Measurements from ENCODE around the gene PABPC1L. TPM values are rescaled to one million over a fixed set of nuclear protein-coding genes. Genes with fewer than 3 reads are reported as not detected.

The PABPC1L gene
- total RNA-seq, 2 donors from 2014 or later, result 58.2 to 113 TPM

DNA sequence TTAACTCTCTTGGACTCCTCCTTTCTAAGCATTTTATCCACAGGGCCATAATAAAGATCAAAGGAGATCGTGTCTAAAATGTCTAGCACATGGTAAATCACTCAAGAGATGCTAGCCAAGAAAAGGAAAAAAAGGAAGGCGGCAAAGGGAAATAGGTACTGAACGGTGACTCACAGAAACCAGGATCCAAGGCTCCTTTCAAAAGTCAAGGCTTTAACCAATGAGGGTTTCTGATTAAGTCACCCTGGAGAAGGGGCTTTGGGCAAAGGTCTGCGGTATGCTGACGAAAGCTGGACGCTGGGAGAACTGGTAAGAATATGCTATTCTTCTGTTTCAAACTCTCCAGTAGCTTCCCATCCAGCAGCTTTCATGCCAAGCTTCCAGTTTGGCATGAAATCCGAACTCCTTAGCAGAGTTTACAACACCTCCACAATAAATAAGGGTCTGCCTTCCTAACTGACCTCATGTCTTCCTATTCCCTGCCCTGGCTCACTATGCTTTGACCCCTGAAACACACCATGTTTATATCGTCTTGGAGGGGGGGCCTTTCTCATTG is 49.3 kb downstream of the PABPC1L start:
- H3K27me3 Mint-ChIP-seq, result no peaks in the 10 kb centered on the region
- no peak for ATAC-seq
- peak overlapping the region; percentile 92 for H3K4me3 Mint-ChIP-seq
- peaks cover 24% of the 10 kb centered on the region for H3K36me3 Mint-ChIP-seq
- peak overlapping the region; percentile 63 to 88 for H3K27ac Mint-ChIP-seq
- H3K9me3 Mint-ChIP-seq, result no peaks in the 10 kb centered on the region
- peaks cover 42 to 49% of the 10 kb centered on the region in 2 donors for H3K4me1 Mint-ChIP-seq (ENCODE audit: low read depth in 2 of 2)
- no peak for DNase-seq (ENCODE audit: low spot score)

DNA sequence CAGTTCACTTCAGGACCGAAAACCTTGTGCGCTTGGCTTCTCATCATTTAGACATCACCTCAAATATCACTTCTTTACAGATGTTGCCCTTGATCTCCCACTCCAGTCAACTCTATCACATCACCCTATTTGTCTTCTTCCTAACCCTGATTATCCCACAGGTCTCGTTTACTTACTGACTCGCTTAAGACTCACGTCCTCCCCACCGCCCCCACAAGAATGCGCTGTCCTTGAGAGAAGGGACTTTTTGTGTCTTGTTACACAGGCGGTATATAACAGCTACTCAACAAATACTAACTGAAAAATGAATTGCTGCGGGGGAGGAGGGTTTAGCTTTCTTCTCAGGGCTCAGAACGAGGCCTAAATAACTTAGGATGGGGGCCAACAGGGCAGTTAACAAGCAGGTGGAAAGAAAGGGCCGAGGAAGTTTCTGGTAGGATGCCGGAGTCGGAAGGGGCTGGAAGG is 49.8 kb downstream of the PABPC1L start:
- no peaks in the 10 kb centered on the region for H3K9me3 Mint-ChIP-seq
- peaks cover 42 to 49% of the 10 kb centered on the region in 2 donors for H3K4me1 Mint-ChIP-seq (ENCODE audit: low read depth in 2 of 2)
- H3K36me3 Mint-ChIP-seq, result peaks cover 20% of the 10 kb centered on the region
- no peaks in the 10 kb centered on the region for H3K27me3 Mint-ChIP-seq
- H3K4me3 Mint-ChIP-seq, result peak overlapping the region; percentile 92
- DNase-seq (ENCODE audit: low spot score) (peak; percentile 63), ATAC-seq (peak; percentile 63 to 64)
- peak overlapping the region; percentile 63 to 88 for H3K27ac Mint-ChIP-seq

DNA sequence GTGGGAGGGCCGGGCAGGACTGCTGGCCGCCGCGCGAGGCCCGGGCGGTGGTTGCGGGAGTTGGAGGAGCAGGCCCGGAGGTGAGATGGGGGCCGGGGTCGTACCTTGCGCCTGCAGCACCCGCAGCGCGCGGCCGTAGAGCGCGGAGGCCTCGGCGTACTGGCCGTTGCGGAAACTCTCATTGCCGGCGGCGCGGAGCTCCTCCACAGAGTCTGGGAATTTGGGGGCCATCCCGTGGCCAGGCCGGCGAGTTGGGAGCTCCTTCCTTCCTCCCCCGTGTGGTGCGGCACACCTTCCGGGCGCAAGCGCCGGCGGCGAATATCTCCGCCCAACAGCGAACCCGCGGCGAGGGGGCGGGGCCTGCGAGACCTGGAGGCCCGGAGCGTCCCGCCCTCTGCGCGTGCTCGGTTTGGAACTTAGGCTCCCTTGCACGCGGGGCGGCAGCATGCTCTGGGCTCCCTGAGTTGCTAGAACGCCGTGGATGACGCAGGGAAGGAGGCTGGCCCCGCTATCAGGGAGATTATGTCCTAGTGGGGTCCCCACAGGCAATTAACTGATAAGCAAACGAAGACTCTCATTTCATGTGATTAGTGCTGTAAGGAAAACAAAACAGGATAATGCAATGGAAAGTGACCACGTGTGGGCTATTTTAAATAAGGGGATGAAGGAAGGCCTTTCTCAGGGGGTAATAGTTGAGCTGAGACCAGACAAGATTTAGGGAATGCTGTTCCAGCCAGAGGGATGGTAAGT is 50.4 kb downstream of the PABPC1L start, which contains the start of gene TOMM34:
TOMM34 (minus strand) TSS at position 295 of the 750 bp plus-strand sequence; CDS start at position 231, 64 bp downstream.
- Mint-ChIP-seq H3K4me3 (peak within 1 kb of the TSS; percentile 92), H3K27me3 (no peaks in the 10 kb centered on the region), H3K27ac (peak within 1 kb of the TSS; percentile 63 to 88), H3K36me3 (peaks cover 14% of the 10 kb centered on the region), H3K4me1 (ENCODE audit: low read depth in 2 of 2) (peaks cover 44 to 51% of the 10 kb centered on the region in 2 donors), H3K9me3 (no peaks in the 10 kb centered on the region)
- DNase-seq (ENCODE audit: low spot score), result peak; percentile 96
- peak; percentile 96 to 98 for ATAC-seq

DNA sequence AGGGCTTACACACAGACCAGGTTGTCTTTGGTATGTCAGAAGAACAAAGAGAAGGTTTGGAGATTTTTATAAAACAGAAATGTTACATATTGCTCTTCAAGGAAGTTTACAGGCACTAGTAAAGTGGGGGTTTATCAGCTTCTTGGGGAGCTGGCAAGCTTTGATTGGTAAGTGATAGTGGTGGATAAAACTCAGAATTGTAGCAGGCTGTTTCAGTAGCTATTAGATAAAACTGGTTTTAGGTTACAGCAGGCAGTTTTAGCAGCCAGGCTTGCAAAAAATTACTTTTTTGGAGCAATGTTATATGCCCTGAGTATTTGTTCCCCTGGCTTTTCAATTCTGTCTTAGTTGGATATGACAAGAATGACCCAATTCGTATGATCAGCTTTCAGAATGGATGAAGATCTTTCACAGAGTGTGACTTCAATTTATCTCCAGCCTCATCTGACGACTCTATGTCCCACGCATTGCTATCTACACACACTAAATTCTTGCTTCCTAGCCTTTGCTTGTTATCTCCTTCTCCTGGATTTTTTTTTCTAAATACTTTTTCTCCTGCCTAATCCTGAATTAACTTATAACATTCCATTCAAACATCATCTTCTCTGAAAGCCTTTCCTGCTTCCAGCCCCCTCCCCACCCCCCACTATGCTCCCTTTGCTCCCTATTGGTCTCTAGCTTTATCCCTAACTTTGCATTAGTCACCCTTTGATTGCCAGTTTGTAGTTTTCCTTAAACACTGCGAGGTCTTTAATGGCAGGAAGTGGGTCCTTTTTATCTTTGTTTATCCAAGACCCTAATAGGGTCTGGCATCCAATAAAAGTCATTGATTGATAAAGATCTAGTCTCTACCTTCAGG is 51.4 kb downstream of the PABPC1L start:
- Mint-ChIP-seq H3K9me3 (no peaks in the 10 kb centered on the region), H3K27ac (peak overlapping the region; percentile 63 to 88), H3K27me3 (no peaks in the 10 kb centered on the region), H3K4me3 (peak overlapping the region; percentile 92), H3K36me3 (peaks cover 9% of the 10 kb centered on the region), H3K4me1 (ENCODE audit: low read depth in 2 of 2) (peaks cover 45 to 59% of the 10 kb centered on the region in 2 donors)
- DNase-seq (ENCODE audit: low spot score) (no peak), ATAC-seq (no peak)

DNA sequence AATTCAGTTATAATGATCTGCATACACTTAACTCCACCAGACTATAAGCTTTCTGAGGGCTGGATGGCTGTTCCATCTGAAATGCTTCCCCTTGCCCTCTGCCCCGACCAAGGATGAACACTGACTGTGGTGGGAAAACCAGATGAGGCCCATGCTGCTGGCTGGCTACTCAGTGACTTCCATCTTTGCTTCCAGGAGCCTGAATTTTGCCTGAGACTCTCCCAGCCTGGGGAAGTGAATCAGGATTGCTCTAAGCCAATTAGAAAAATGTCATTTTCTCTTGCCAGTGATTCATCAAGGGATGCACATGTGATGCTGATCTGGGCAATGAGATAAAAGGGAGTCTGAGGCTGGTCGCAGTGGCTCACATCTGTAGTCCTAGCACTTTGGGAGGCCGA is 52.0 kb downstream of the PABPC1L start:
- ATAC-seq (no peak), DNase-seq (ENCODE audit: low spot score) (no peak)
- Mint-ChIP-seq H3K4me1 (ENCODE audit: low read depth in 2 of 2) (peaks cover 46 to 57% of the 10 kb centered on the region in 2 donors), H3K4me3 (peak overlapping the region; percentile 8), H3K27ac (peak overlapping the region; percentile 40 to 49), H3K9me3 (no peaks in the 10 kb centered on the region), H3K27me3 (no peaks in the 10 kb centered on the region), H3K36me3 (peaks cover 10% of the 10 kb centered on the region)

DNA sequence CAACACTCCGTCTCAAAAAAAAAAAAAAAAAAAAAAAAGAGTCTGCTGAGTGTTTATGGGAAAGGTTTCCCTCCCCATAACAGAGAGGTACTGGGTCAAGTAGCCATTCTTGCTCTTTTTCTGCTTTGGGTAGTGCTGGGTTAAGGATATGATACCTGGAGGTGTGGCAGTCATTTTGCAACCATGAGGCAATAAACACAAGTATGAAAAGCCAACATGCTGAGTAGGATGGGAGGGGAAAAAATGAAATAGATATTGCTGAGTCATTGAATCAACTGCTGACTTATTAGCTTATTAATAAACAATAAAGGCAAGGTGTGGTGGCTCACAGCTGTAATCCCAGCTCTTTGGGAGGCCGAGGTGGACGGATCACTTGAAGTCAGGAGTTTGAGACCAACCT is 52.6 kb downstream of the PABPC1L start:
- Mint-ChIP-seq H3K36me3 (peaks cover 16% of the 10 kb centered on the region), H3K27ac (peak overlapping the region; percentile 40 to 49), H3K4me1 (ENCODE audit: low read depth in 2 of 2) (peaks cover 48 to 62% of the 10 kb centered on the region in 2 donors), H3K9me3 (no peaks in the 10 kb centered on the region), H3K27me3 (no peaks in the 10 kb centered on the region), H3K4me3 (no peak overlapping the region)
- ATAC-seq, result no peak
- no peak for DNase-seq (ENCODE audit: low spot score)

DNA sequence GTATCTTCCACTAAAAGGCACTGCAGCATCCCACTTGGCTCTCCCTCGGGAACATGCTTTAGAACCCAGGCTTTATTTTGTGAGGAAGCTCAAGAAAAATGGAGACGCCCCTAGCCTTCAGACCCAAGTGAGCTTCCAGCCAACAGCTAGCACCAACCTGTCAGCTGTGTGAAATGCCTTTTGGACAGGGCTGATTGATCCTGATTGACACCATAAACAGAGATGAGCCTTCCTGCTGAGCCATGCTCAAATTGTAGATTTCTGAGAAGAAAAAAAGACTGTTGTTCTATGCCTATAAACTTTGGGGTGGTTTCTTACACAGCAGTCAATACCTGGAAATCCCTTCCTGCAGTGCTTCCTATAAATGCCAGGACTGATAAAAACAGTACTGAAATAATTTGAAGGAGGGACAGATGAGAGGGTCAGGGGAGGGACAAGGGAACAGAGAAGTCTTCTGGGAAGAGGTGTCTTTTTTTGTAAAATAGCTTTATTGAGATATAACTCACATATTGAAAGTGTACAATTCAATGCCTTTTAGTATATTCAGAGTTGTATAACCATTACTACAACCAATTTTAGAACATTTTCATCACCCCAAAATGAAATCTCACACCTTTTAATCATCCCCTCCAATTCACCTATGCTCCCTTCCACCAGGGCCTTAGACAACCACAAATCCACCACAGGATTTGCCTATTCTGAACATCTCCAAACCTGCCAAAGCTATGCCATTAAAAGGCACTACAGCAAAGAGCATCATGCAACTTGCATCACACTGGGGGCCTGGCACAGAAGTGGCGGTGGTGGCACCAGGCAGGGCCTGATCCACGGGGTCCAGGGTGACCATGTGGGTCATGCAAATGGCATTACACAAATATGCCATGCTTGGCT is 53.7 kb downstream of the PABPC1L start:
- Mint-ChIP-seq H3K9me3 (no peaks in the 10 kb centered on the region), H3K4me1 (ENCODE audit: low read depth in 2 of 2) (peaks cover 52 to 67% of the 10 kb centered on the region in 2 donors), H3K27ac (peak overlapping the region in 1 of 2 donors; percentile 53), H3K27me3 (no peaks in the 10 kb centered on the region), H3K4me3 (peak overlapping the region; percentile 30), H3K36me3 (peaks cover 19% of the 10 kb centered on the region)
- no peak for DNase-seq (ENCODE audit: low spot score)
- no peak for ATAC-seq

DNA sequence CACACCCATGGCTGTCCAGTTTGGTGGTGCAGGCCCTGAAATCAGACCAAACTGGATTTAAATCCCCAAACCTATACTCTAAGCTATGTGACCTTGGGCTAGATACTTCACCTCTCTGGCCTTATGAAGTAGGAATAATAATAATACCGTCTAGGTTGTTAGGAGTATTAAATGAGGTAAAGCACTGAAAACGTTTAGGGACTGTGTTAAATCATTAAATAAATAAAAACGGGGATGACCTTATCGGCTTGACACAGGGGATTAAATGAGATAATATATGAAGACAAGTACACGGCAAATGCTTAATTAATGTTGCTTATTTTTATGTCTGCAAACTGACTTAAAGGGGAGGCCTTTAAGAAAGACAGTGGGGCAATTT is 55.8 kb downstream of the PABPC1L start:
- DNase-seq (ENCODE audit: low spot score) (no peak), ATAC-seq (no peak)
- Mint-ChIP-seq H3K27ac (peak overlapping the region; percentile 93 to 96), H3K36me3 (peaks cover 20% of the 10 kb centered on the region), H3K4me3 (peak overlapping the region; percentile 94), H3K27me3 (no peaks in the 10 kb centered on the region), H3K4me1 (ENCODE audit: low read depth in 2 of 2) (peaks cover 56 to 70% of the 10 kb centered on the region in 2 donors), H3K9me3 (no peaks in the 10 kb centered on the region)

DNA sequence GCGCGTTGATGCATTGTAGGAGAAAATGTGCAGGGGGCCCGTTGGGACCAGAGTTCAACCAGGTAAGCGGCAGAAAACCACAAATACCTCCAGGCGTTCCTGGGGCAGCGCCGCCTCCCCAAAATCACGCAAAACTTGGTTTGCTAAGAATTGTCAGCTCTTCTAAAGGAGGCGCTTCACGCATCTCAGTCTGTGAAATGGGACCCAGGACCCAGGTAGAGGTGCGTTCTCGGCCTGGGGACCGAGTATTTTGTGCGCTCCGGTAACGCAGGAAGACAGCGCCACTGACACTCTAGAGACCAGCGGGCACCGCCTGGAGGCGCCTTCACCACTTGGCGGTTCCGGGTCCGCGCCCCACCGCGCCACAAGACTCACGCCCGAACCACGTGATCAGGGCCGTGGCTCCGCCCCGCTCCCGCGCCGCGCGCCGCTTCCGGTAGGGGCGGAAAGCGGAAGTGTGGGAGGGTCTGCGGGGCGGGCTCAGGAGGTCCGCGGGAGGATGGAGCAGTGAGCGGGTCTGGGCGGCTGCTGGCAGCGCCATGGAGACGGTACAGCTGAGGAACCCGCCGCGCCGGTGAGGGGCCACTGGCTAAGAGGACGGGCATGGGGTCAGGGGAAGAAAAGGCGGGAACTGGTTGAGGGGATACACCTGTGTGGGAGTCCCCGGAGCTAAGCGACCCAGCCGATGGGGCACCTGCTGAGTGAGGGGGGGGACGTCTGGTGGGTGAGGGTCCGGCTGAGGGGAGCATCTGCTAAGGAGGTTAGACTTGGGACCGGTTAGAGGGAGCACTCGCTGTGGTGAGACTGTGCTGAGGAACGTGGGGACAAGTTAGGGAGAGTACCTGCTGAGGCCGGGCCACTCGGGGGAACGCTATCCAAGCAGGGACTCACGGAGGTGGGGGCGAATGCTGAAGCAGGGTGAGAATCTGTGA is 56.4 kb downstream of the PABPC1L start, which contains the start of gene STK4:
STK4 (plus strand) TSS at position 483 of the 932 bp plus-strand sequence; CDS start at position 540, 57 bp downstream.
- peaks cover 61 to 75% of the 10 kb centered on the region in 2 donors for H3K4me1 Mint-ChIP-seq (ENCODE audit: low read depth in 2 of 2)
- ATAC-seq (peak; percentile 93 to 96), DNase-seq (ENCODE audit: low spot score) (peak; percentile 96)
- H3K27ac Mint-ChIP-seq, result peak within 1 kb of the TSS; percentile 93 to 96
- no peaks in the 10 kb centered on the region for H3K9me3 Mint-ChIP-seq
- H3K36me3 Mint-ChIP-seq, result peaks cover 20% of the 10 kb centered on the region
- no peaks in the 10 kb centered on the region for H3K27me3 Mint-ChIP-seq
- peak within 1 kb of the TSS; percentile 94 for H3K4me3 Mint-ChIP-seq

DNA sequence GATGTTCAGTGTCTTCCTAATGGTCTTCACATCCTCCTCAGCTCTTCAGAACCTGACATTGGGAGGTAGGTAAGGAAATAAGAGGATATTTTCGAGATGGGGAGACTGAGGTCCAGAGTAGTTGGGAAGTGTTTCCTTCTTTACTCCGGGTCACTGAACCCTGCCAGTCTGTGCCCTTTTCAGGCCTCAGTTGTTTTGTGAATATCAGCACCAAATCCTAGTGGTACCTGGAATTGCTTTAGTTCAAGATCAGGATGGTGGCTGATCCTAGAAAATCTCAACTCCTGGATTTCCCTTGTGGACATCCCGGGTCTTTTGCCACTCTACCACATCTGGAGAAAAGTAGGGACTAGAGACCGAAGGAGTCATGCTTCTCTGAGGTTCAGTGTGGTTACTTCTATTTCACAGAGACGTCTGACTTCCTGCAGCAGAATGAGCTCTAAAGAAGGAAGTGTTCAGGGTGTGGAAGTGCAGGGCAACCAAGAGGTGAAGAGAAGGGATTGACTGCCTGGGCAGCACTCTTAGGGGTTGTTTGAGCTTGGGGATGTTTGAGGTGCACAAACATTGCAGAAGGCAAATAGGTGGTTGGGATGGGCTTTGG is 57.4 kb downstream of the PABPC1L start:
- Mint-ChIP-seq H3K27me3 (no peaks in the 10 kb centered on the region), H3K27ac (peak overlapping the region; percentile 93 to 96), H3K4me1 (ENCODE audit: low read depth in 2 of 2) (peaks cover 56 to 70% of the 10 kb centered on the region in 2 donors), H3K9me3 (no peaks in the 10 kb centered on the region), H3K4me3 (peak overlapping the region; percentile 94), H3K36me3 (peaks cover 20% of the 10 kb centered on the region)
- peak; percentile 62 for DNase-seq (ENCODE audit: low spot score)
- ATAC-seq, result peak in 1 of 2 donors; percentile 51

DNA sequence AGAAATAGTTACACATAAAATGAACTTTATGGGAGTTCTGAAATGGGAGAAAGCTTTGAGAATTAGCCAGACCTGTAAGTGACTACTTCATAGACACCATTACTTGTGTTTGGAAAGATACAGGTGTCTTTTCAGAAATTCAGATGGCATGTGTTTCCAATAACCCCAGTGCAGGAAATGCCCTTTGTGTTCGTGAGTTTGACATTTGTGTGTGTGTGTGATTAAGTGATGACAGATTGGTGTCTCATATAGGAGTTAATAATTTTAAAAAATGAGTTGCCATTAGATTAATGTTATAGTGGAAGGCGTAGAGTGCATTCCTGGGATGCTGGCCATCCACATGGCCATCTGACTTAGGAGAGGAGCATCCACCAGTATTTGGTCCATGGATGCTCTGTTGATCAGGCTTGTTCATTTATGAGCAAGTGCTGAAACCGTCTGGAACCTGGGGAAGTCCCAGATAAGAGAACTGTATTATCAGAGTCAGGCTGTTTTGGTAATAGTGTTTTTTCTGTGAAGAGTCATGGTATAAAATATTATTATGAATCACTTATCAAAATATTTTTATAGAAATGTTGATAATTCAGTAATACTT is 59.5 kb downstream of the PABPC1L start:
- H3K27ac Mint-ChIP-seq, result peak overlapping the region; percentile 93 to 96
- H3K9me3 Mint-ChIP-seq, result no peaks in the 10 kb centered on the region
- H3K4me3 Mint-ChIP-seq, result peak overlapping the region; percentile 94
- H3K27me3 Mint-ChIP-seq, result no peaks in the 10 kb centered on the region
- H3K36me3 Mint-ChIP-seq, result peaks cover 36% of the 10 kb centered on the region
- DNase-seq (ENCODE audit: low spot score), result no peak
- H3K4me1 Mint-ChIP-seq (ENCODE audit: low read depth in 2 of 2), result peaks cover 57 to 71% of the 10 kb centered on the region in 2 donors
- no peak for ATAC-seq
